ENCODE data around the gene DDX28. TPM values are rescaled to one million over a fixed set of nuclear protein-coding genes. Genes with fewer than 3 reads are reported as not detected.
A peak's percentile ranks its signal among the peaks of the same experiment; 100 is the strongest.

The DDX28 gene
- total RNA-seq, 2 donors from 2014 or later: 5.4 to 5.8 TPM

- Histone ChIP-seq H3K9me3 (no peaks in the 10 kb centered on the region), H3K4me3 (no peak overlapping the region), H3K4me1 (ENCODE audit: control insufficient read depth in 1 of 2, low read depth in 2 of 2) (peaks cover 15 to 30% of the 10 kb centered on the region in 2 donors), H3K27me3 (replicated peaks; ENCODE audit: insufficient read depth) (no peaks in the 10 kb centered on the region), H3K27ac (peak overlapping the region in 1 of 2 donors; percentile 39), H3K36me3 (peaks cover 9% of the 10 kb centered on the region)
- no peak for ATAC-seq (ENCODE audit: insufficient number of reproducible peaks, low FRiP score, low read depth)
- TF ChIP-seq CTCF (IDR thresholded peaks at IDR 0.05): no peak
- no peak for DNase-seq (ENCODE audit: low spot score)
These were observed 39.9 kb upstream of the DDX28 start for GRCh38 chr16:68062910-68063393.

- no peak for ATAC-seq (ENCODE audit: insufficient number of reproducible peaks, low FRiP score, low read depth)
- no peak for TF ChIP-seq CTCF (IDR thresholded peaks at IDR 0.05)
- H3K27me3 ChIP-seq (replicated peaks; ENCODE audit: insufficient read depth): no peaks in the 10 kb centered on the region
- no peak overlapping the region for H3K4me3 ChIP-seq
- H3K9me3 ChIP-seq: no peaks in the 10 kb centered on the region
- H3K27ac ChIP-seq: no peak overlapping the region
- H3K36me3 ChIP-seq: peaks cover 9% of the 10 kb centered on the region
- peaks cover 15 to 27% of the 10 kb centered on the region in 2 donors for H3K4me1 ChIP-seq (ENCODE audit: control insufficient read depth in 1 of 2, low read depth in 2 of 2)
- no peak for DNase-seq (ENCODE audit: low spot score)
These were observed 38.4 kb upstream of the DDX28 start for GRCh38 chr16:68061396-68061795.

GRCh38 chr16:68059804-68060203 is 36.8 kb upstream of the DDX28 start:
- no peak for TF ChIP-seq CTCF (IDR thresholded peaks at IDR 0.05)
- Histone ChIP-seq H3K9me3 (no peaks in the 10 kb centered on the region), H3K4me3 (no peak overlapping the region), H3K27ac (no peak overlapping the region), H3K4me1 (ENCODE audit: control insufficient read depth in 1 of 2, low read depth in 2 of 2) (peaks cover 11% of the 10 kb centered on the region in 2 donors), H3K36me3 (peaks cover 9% of the 10 kb centered on the region), H3K27me3 (replicated peaks; ENCODE audit: insufficient read depth) (no peaks in the 10 kb centered on the region)
- ATAC-seq (ENCODE audit: insufficient number of reproducible peaks, low FRiP score, low read depth) (no peak), DNase-seq (ENCODE audit: low spot score) (no peak)

GRCh38 chr16:68055395-68055794 is 32.4 kb upstream of the DDX28 start:
- Histone ChIP-seq H3K36me3 (peaks cover 6% of the 10 kb centered on the region), H3K4me3 (no peak overlapping the region), H3K27ac (no peak overlapping the region), H3K9me3 (no peaks in the 10 kb centered on the region), H3K27me3 (replicated peaks; ENCODE audit: insufficient read depth) (no peaks in the 10 kb centered on the region), H3K4me1 (ENCODE audit: control insufficient read depth in 1 of 2, low read depth in 2 of 2) (no peaks in the 10 kb centered on the region)
- no peak for TF ChIP-seq CTCF (IDR thresholded peaks at IDR 0.05)
- no peak for ATAC-seq (ENCODE audit: insufficient number of reproducible peaks, low FRiP score, low read depth)
- no peak for DNase-seq (ENCODE audit: low spot score)

- ATAC-seq (ENCODE audit: insufficient number of reproducible peaks, low FRiP score, low read depth): no peak
- peaks cover 8% of the 10 kb centered on the region for H3K36me3 ChIP-seq
- H3K9me3 ChIP-seq: no peaks in the 10 kb centered on the region
- H3K27me3 ChIP-seq (replicated peaks; ENCODE audit: insufficient read depth): no peaks in the 10 kb centered on the region
- no peak for TF ChIP-seq CTCF (IDR thresholded peaks at IDR 0.05)
- H3K27ac ChIP-seq: no peak overlapping the region
- DNase-seq (ENCODE audit: low spot score): no peak
- no peak overlapping the region for H3K4me3 ChIP-seq
- no peaks in the 10 kb centered on the region for H3K4me1 ChIP-seq (ENCODE audit: control insufficient read depth in 1 of 2, low read depth in 2 of 2)
These were observed 26.4 kb upstream of the DDX28 start for GRCh38 chr16:68049449-68049848.

Data from thoracic aorta (tissue), 2 donors.